H9 (cell line): ENCODE data around the gene RIPK4. TPM values are rescaled to one million over a fixed set of nuclear protein-coding genes. Genes with fewer than 3 reads are reported as not detected.

Experiments used
- DNase-seq: peaks from one replicate; pipeline ENCODE4 v3.0.0-alpha.2; 2017
- H2AFZ ChIP-seq: one replicate; pipeline ENCODE4 v1.6.1; 2013; ENCODE audit warnings: mild to moderate bottlenecking, low read length, control low read depth, moderate library complexity
- H2AK5ac ChIP-seq: 2 replicates; pipeline ENCODE4 v1.6.1; 2013; ENCODE audit warnings: low read length, control low read depth, mixed read lengths; ENCODE audit not compliant: insufficient read length
- H2BK120ac ChIP-seq: one replicate; pipeline ENCODE4 v1.6.1; 2013; ENCODE audit warnings: low read depth, mild to moderate bottlenecking, low read length, control low read depth, inconsistent platforms; ENCODE audit not compliant: poor library complexity, severe bottlenecking
- H2BK12ac ChIP-seq: 2 replicates; pipeline ENCODE4 v1.6.1; 2013; ENCODE audit warnings: low read length, control low read depth, mixed read lengths, low read depth; ENCODE audit not compliant: insufficient read length
- H2BK15ac ChIP-seq: 2 replicates; pipeline ENCODE4 v1.6.1; 2013; ENCODE audit warnings: low read depth, low read length, control low read depth
- H2BK20ac ChIP-seq: one replicate; pipeline ENCODE4 v1.6.1; 2013; ENCODE audit warnings: low read depth, mild to moderate bottlenecking, low read length, control low read depth, inconsistent platforms; ENCODE audit not compliant: poor library complexity, severe bottlenecking
- H2BK5ac ChIP-seq: 2 replicates; pipeline ENCODE4 v1.6.1; 2013; ENCODE audit warnings: low read length, control low read depth, mixed read lengths; ENCODE audit not compliant: insufficient read length
- H3K14ac ChIP-seq: 2 replicates; pipeline ENCODE4 v1.6.1; 2013; ENCODE audit warnings: low read length, control low read depth; ENCODE audit not compliant: insufficient read depth
- H3K18ac ChIP-seq: 2 replicates; pipeline ENCODE4 v1.6.1; 2013; ENCODE audit warnings: low read depth, mild to moderate bottlenecking, mixed read lengths, low read length, control low read depth; ENCODE audit not compliant: insufficient read length
- H3K23ac ChIP-seq: 2 replicates; pipeline ENCODE4 v1.6.1; 2013; ENCODE audit warnings: low read length, control low read depth, mixed read lengths, low read depth; ENCODE audit not compliant: insufficient read length
- H3K23me2 ChIP-seq: 2 replicates; pipeline ENCODE4 v1.6.1; 2013; ENCODE audit warnings: low read depth, mild to moderate bottlenecking, mixed read lengths, low read length, control low read depth; ENCODE audit not compliant: insufficient read length, poor library complexity, severe bottlenecking
- H3K27ac ChIP-seq: 2 replicates; pipeline ENCODE4 v1.5.1; 2013; ENCODE audit warnings: low read length, control low read depth, mixed read lengths, low read depth; ENCODE audit not compliant: insufficient read length
- H3K27me3 ChIP-seq: 2 replicates; pipeline ENCODE4 v1.6.1; 2013; ENCODE audit warnings: low read length, control low read depth, inconsistent platforms; ENCODE audit not compliant: insufficient read depth
- H3K4ac ChIP-seq: 2 replicates; pipeline ENCODE4 v1.6.1; 2013; ENCODE audit warnings: low read depth, mild to moderate bottlenecking, control low read depth, inconsistent platforms, low read length, moderate library complexity
- H3K4me1 ChIP-seq: 2 replicates; pipeline ENCODE4 v1.6.1; 2013; ENCODE audit warnings: low read length, control low read depth, inconsistent platforms; ENCODE audit not compliant: insufficient read depth
- H3K4me2 ChIP-seq: 2 replicates; pipeline ENCODE4 v1.6.1; 2013; ENCODE audit warnings: low read length, control low read depth, mixed read lengths; ENCODE audit not compliant: insufficient read length, insufficient read depth
- H3K56ac ChIP-seq: 2 replicates; pipeline ENCODE4 v1.6.1; 2013; ENCODE audit warnings: low read depth, mild to moderate bottlenecking, mixed read lengths, low read length, control low read depth; ENCODE audit not compliant: insufficient read length
- H3K79me1 ChIP-seq: 2 replicates; pipeline ENCODE4 v1.6.1; 2013; ENCODE audit warnings: low read depth, mild to moderate bottlenecking, moderate library complexity, low read length, control low read depth, inconsistent platforms; ENCODE audit not compliant: insufficient read depth, poor library complexity, severe bottlenecking
- H3K79me2 ChIP-seq: 2 replicates; pipeline ENCODE4 v1.6.1; 2013; ENCODE audit warnings: low read length, control low read depth, inconsistent platforms; ENCODE audit not compliant: insufficient read depth
- H3K9ac ChIP-seq: 2 replicates; pipeline ENCODE4 v1.6.1; 2013; ENCODE audit warnings: low read length, control low read depth, mixed read lengths; ENCODE audit not compliant: insufficient read length; ENCODE audit errors: extremely low read depth
- H3K9me3 ChIP-seq: one replicate; pipeline ENCODE4 v1.6.1; 2013; ENCODE audit warnings: low read depth, low read length, inconsistent platforms; ENCODE audit not compliant: control insufficient read depth
- H3T11ph ChIP-seq: one replicate; pipeline ENCODE4 v1.6.1; 2013; ENCODE audit warnings: mild to moderate bottlenecking, low read length, control low read depth, inconsistent platforms
- H4K20me1 ChIP-seq: one replicate; pipeline ENCODE4 v1.6.1; 2013; ENCODE audit not compliant: control insufficient read depth, insufficient read length, insufficient read depth
- H4K5ac ChIP-seq: 2 replicates; pipeline ENCODE4 v1.6.1; 2013; ENCODE audit warnings: low read depth, mild to moderate bottlenecking, mixed read lengths, low read length, control low read depth; ENCODE audit not compliant: insufficient read length
- H4K8ac ChIP-seq: replicated peaks from 2 replicates; pipeline ENCODE4 v1.6.1; 2013; ENCODE audit warnings: low read length, control low read depth, mixed read lengths, low read depth; ENCODE audit not compliant: insufficient read length
- H4K91ac ChIP-seq: 2 replicates; pipeline ENCODE4 v1.6.1; 2013; ENCODE audit warnings: low read depth, mild to moderate bottlenecking, moderate library complexity, mixed read lengths, low read length, control low read depth; ENCODE audit not compliant: insufficient read length
- H3K27ac Mint-ChIP-seq, 3 experiments: 2 replicates in 2 of 3; 3 replicates in 1 of 3; pipeline ENCODE4 v1.8.0; 2020 to 2021; ENCODE audit warnings: mixed read lengths in 3 of 3, mild to moderate bottlenecking in 1 of 3, moderate library complexity in 1 of 3
- H3K27me3 Mint-ChIP-seq: 2 replicates; pipeline ENCODE4 v1.8.0; 2021; ENCODE audit warnings: low read depth, mild to moderate bottlenecking, moderate library complexity, mixed read lengths
- H3K36me3 Mint-ChIP-seq, 3 experiments: 2 replicates in 2 of 3; 3 replicates in 1 of 3; pipeline ENCODE4 v1.8.0; 2020 to 2021; ENCODE audit warnings: low read depth in 3 of 3, mixed read lengths in 3 of 3; ENCODE audit not compliant: insufficient read depth in 1 of 3
- H3K4me1 Mint-ChIP-seq, 2 experiments: 2 replicates each; pipeline ENCODE4 v1.8.0; 2020; ENCODE audit warnings: mixed read lengths in 2 of 2
- H3K4me3 Mint-ChIP-seq, 2 experiments: 2 replicates in 1 of 2; 3 replicates in 1 of 2; pipeline ENCODE4 v1.8.0; 2020 to 2021; ENCODE audit warnings: mild to moderate bottlenecking in 2 of 2, mixed read lengths in 2 of 2, moderate library complexity in 1 of 2
- H3K9me3 Mint-ChIP-seq, 2 experiments: 2 replicates in 1 of 2; 3 replicates in 1 of 2; pipeline ENCODE4 v1.8.0; 2020; ENCODE audit warnings: mild to moderate bottlenecking in 2 of 2, mixed read lengths in 2 of 2, moderate library complexity in 1 of 2
- WGBS: extraction: QIAGEN DNeasy Blood & Tissue Kit; methylation state at CpG from one replicate; pipeline ENCODE4 v1.1.7; 2013; ENCODE audit warnings: missing lambda C conversion rate, low lambda C conversion rate, mixed read lengths; ENCODE audit not compliant: insufficient read length; ENCODE audit errors: extremely low coverage; 5-methylcytosine and 5-hydroxymethylcytosine counted together
- total RNA-seq: library from RNA; stranded (reverse); gene quantifications from 2 replicates; pipeline ENCODE4 v1.2.1, GENCODE V29; 2021
- TF ChIP-seq, protein P1 (sequence below): fragments of 200-600 bp; sonication (generic); conservative IDR thresholded peaks from 3 replicates; pipeline ENCODE4 v1.8.0; 2021; ENCODE audit warnings: antibody characterized with exemption, mild to moderate bottlenecking

The RIPK4 gene
- total RNA-seq, 1 experiment from 2014 or later, result 2.9 TPM

DNA sequence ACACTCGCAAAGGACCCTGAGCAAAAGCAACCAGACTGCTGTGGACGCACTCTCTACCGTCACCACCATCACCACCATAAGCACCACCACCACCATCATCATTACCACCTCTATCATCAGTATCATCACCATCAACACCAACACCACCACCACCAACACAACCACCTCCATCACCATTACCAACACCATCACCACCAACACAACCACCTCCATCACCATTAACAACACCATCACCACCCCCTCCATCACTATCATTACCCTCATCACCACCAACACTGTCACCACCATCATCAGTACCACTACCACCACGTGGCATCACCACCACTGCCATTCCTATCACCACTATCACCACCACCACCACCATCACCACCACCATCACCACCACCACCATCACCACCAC lies 38.8 kb upstream of the RIPK4 start:
- no peak for DNase-seq
- no peak overlapping the region for H3K9ac ChIP-seq
- H4K5ac ChIP-seq, result no peak overlapping the region
- no peak overlapping the region for H2AFZ ChIP-seq
- no peak overlapping the region for H2BK15ac ChIP-seq
- Mint-ChIP-seq H3K4me3 (no peak overlapping the region), H3K27ac (no peak overlapping the region; a peak in 1 of 7 replicates), H3K9me3 (peaks cover 7% of the 10 kb centered on the region in 2 experiments; a peak in 4 of 5 replicates), H3K36me3 (peaks cover 14 to 55% (median 40%) of the 10 kb centered on the region in 3 experiments), H3K27me3 (no peaks in the 10 kb centered on the region), H3K4me1 (no peaks in the 10 kb centered on the region)
- H3K56ac ChIP-seq, result no peak overlapping the region
- H3K4me1 ChIP-seq, result no peaks in the 10 kb centered on the region
- no peaks in the 10 kb centered on the region for H3K23me2 ChIP-seq
- H2BK20ac ChIP-seq, result no peak overlapping the region
- no peak overlapping the region for H2BK5ac ChIP-seq
- no peak overlapping the region for H3K4ac ChIP-seq
- no peak overlapping the region for H3K14ac ChIP-seq
- H3K18ac ChIP-seq, result no peak overlapping the region
- no CpG with 5 or more reads among the region's 4 CpGs for WGBS
- H4K20me1 ChIP-seq, result no peaks in the 10 kb centered on the region
- TF ChIP-seq, protein P1, sequence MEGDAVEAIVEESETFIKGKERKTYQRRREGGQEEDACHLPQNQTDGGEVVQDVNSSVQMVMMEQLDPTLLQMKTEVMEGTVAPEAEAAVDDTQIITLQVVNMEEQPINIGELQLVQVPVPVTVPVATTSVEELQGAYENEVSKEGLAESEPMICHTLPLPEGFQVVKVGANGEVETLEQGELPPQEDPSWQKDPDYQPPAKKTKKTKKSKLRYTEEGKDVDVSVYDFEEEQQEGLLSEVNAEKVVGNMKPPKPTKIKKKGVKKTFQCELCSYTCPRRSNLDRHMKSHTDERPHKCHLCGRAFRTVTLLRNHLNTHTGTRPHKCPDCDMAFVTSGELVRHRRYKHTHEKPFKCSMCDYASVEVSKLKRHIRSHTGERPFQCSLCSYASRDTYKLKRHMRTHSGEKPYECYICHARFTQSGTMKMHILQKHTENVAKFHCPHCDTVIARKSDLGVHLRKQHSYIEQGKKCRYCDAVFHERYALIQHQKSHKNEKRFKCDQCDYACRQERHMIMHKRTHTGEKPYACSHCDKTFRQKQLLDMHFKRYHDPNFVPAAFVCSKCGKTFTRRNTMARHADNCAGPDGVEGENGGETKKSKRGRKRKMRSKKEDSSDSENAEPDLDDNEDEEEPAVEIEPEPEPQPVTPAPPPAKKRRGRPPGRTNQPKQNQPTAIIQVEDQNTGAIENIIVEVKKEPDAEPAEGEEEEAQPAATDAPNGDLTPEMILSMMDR, result no peak
- H2BK12ac ChIP-seq, result no peak overlapping the region
- H4K8ac ChIP-seq, result no peak overlapping the region
- H3K27ac ChIP-seq, result no peak overlapping the region
- H3K27me3 ChIP-seq, result no peaks in the 10 kb centered on the region
- H3T11ph ChIP-seq, result no peak overlapping the region
- no peaks in the 10 kb centered on the region for H3K9me3 ChIP-seq
- no peak overlapping the region for H4K91ac ChIP-seq
- H2AK5ac ChIP-seq, result no peak overlapping the region
- H3K23ac ChIP-seq, result no peak overlapping the region
- no peak overlapping the region for H2BK120ac ChIP-seq
- H3K79me1 ChIP-seq, result no peaks in the 10 kb centered on the region
- H3K79me2 ChIP-seq, result no peaks in the 10 kb centered on the region
- no peak overlapping the region for H3K4me2 ChIP-seq
